HTERT RPE-1 (cell line): Measurements from ENCODE around the gene STX4.

Experiments
- in situ Hi-C: fragments of 300-500 bp; cut with MboI; formaldehyde crosslinking; loops from 4 replicates; pipeline ENCODE4 v1.14.3; 2020; ENCODE audit warnings: low sequenced_read_pairs

The STX4 gene

GRCh38 chr16:31020536-31020935, 12.8 kb upstream of the STX4 start:
- in situ Hi-C loops, result no loop called here

- in situ Hi-C loops, result no loop called here
Observed at GRCh38 chr16:31022544-31023251, 10.7 kb upstream of the STX4 start.

- in situ Hi-C loops, result no loop called here
Observed at GRCh38 chr16:31023252-31023602, 10.1 kb upstream of the STX4 start.

GRCh38 chr16:31023627-31024226, 9.6 kb upstream of the STX4 start:
- in situ Hi-C loops, result no loop called here

- in situ Hi-C loops, result no loop called here
Observed at GRCh38 chr16:31025339-31025738, 8.0 kb upstream of the STX4 start.

- in situ Hi-C loops, result no loop called here
Observed at GRCh38 chr16:31029272-31029671, 4.1 kb upstream of the STX4 start.

- in situ Hi-C loops, result no loop called here
Observed at GRCh38 chr16:31031276-31031675, 2.1 kb upstream of the STX4 start.

GRCh38 chr16:31033709-31034492, 543 bp downstream of the STX4 start:
- in situ Hi-C loops, result no loop called here

- in situ Hi-C loops, result no loop called here
Observed at GRCh38 chr16:31036691-31037090, 3.3 kb downstream of the STX4 start.

GRCh38 chr16:31038993-31039392, 5.6 kb downstream of the STX4 start:
- in situ Hi-C loops, result no loop called here

- in situ Hi-C loops, result no loop called here
Observed at GRCh38 chr16:31042866-31043265, 9.5 kb downstream of the STX4 start.

GRCh38 chr16:31043352-31043751, 10.0 kb downstream of the STX4 start:
- in situ Hi-C loops, result no loop called here

GRCh38 chr16:31043898-31044481, 10.6 kb downstream of the STX4 start:
- in situ Hi-C loops, result no loop called here

- in situ Hi-C loops, result no loop called here
Observed at GRCh38 chr16:31050280-31051030, 17.1 kb downstream of the STX4 start.

GRCh38 chr16:31052114-31052513, 18.8 kb downstream of the STX4 start:
- in situ Hi-C loops, result no loop called here

- in situ Hi-C loops, result no loop called here
Observed at GRCh38 chr16:31055613-31056012, 22.3 kb downstream of the STX4 start.

GRCh38 chr16:31061126-31061812, 27.9 kb downstream of the STX4 start:
- in situ Hi-C loops, result no loop called here

- in situ Hi-C loops, result no loop called here
Observed at GRCh38 chr16:31061813-31062440, 28.6 kb downstream of the STX4 start.

- in situ Hi-C loops, result no loop called here
Observed at GRCh38 chr16:31063495-31063842, 30.1 kb downstream of the STX4 start.
